AG04449 (cell line): ENCODE results near the gene SLC39A6.
"Not testable (repeated sequence)": the region's sequence is repeated elsewhere in the genome, so short reads cannot be mapped to it uniquely, and the experiment has no call there.

Source experiments
- CTCF ChIA-PET: fragments of 350-600 bp; formaldehyde crosslinking; extraction: SDS; loops from one replicate; lab custom pipeline; 2021; ENCODE audit warnings: antibody characterized with exemption; lab: Yijun Ruan, JAX
- POLR2A ChIA-PET: fragments of 400-600, 350-600 bp; formaldehyde crosslinking; extraction: SDS; loops from one replicate; lab custom pipeline; 2020; ENCODE audit warnings: antibody characterized with exemption, inconsistent platforms; lab: Yijun Ruan, JAX
- DNase-seq: peaks from one replicate; pipeline ENCODE4 v3.0.0-alpha.2; 2010; ENCODE audit warnings: low read depth, low spot score
- H3K4me3 ChIP-seq: 2 replicates; pipeline ENCODE4 v1.5.1; 2011; ENCODE audit warnings: low read depth, mild to moderate bottlenecking, control low read depth, low read length
- TF ChIP-seq, protein P1 (sequence below): IDR thresholded peaks from one replicate; pipeline ENCODE4 v1.5.1; 2011; ENCODE audit warnings: mild to moderate bottlenecking, moderate library complexity, low read length, control low read depth, inconsistent platforms; ENCODE audit not compliant: insufficient read depth; ENCODE audit errors: missing control alignments

Gene SLC39A6

GRCh38 chr18:36086186-36086585, 43.0 kb downstream of the SLC39A6 start:
- POLR2A ChIA-PET, result no interaction called here

GRCh38 chr18:36085195-36085594, 43.9 kb downstream of the SLC39A6 start:
- ChIA-PET POLR2A (no interaction called here), CTCF (interaction anchor here (1.3 to 2.5 kb wide), 3 partner anchors 10 to 67 kb away, joined by 3 to 26 read pairs (median 3); no protein-coding TSS in a partner anchor)
- H3K4me3 ChIP-seq, result no peak overlapping the region
- no peak for DNase-seq
- TF ChIP-seq, protein P1, sequence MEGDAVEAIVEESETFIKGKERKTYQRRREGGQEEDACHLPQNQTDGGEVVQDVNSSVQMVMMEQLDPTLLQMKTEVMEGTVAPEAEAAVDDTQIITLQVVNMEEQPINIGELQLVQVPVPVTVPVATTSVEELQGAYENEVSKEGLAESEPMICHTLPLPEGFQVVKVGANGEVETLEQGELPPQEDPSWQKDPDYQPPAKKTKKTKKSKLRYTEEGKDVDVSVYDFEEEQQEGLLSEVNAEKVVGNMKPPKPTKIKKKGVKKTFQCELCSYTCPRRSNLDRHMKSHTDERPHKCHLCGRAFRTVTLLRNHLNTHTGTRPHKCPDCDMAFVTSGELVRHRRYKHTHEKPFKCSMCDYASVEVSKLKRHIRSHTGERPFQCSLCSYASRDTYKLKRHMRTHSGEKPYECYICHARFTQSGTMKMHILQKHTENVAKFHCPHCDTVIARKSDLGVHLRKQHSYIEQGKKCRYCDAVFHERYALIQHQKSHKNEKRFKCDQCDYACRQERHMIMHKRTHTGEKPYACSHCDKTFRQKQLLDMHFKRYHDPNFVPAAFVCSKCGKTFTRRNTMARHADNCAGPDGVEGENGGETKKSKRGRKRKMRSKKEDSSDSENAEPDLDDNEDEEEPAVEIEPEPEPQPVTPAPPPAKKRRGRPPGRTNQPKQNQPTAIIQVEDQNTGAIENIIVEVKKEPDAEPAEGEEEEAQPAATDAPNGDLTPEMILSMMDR, result no peak

More at GRCh38 chr18:36086186-36086585, 43.0 kb downstream of the SLC39A6 start:
- TF ChIP-seq, protein P1, result no peak
- H3K4me3 ChIP-seq, result no peak overlapping the region
- CTCF ChIA-PET, result interaction anchor here (0.8 to 2.5 kb wide), 3 partner anchors 9 to 68 kb away, joined by 3 to 26 read pairs (median 3); no protein-coding TSS in a partner anchor
- no peak for DNase-seq

DNA sequence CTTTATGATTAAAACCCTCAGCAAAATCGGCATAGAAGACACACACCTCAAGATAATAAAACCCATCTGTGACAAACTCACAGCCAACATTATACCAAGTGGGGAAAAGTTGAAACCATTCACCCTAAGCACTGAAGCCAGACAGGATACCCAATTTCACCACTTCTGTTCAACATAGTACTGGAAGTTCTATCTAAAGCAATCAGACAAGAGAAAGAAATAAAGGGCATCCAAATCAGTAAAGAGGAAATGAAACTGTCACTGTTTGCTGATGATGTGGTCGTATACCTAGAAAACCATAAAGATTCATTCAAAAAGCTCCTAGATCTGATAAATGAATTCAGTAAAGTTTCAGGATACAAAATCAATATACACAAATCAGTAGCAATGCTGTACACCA, 45.4 kb downstream of the SLC39A6 start:
- no peak overlapping the region for H3K4me3 ChIP-seq
- DNase-seq, result no peak
- ChIA-PET POLR2A (no interaction called here), CTCF (interaction anchor here (1.3 kb wide), 1 partner anchor 22 kb away, joined by 3 read pairs; no protein-coding TSS in a partner anchor)
- TF ChIP-seq, protein P1, result no peak

DNA sequence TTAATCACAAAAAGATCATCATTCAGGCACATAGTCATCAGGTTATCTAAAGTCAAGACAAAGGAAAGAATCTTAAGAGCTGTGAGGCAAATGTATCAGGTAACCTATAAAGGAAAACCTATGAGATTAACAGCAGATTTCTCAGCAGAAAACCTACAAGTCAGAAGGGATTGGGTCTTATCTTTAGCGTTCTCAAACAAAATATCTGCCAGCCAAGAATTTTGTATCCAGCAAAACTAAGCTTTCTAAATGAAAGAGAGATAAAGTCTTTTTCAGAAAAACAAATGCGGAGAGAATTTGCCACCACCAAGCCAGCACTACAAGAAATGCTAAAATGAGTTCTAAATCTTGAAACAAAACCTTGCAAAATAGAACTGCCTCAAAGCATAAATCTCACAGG, 48.0 kb downstream of the SLC39A6 start:
- CTCF ChIA-PET, result interaction anchor here (2.5 kb wide), 1 partner anchor 15 kb away, joined by 11 read pairs; no protein-coding TSS in a partner anchor

DNA sequence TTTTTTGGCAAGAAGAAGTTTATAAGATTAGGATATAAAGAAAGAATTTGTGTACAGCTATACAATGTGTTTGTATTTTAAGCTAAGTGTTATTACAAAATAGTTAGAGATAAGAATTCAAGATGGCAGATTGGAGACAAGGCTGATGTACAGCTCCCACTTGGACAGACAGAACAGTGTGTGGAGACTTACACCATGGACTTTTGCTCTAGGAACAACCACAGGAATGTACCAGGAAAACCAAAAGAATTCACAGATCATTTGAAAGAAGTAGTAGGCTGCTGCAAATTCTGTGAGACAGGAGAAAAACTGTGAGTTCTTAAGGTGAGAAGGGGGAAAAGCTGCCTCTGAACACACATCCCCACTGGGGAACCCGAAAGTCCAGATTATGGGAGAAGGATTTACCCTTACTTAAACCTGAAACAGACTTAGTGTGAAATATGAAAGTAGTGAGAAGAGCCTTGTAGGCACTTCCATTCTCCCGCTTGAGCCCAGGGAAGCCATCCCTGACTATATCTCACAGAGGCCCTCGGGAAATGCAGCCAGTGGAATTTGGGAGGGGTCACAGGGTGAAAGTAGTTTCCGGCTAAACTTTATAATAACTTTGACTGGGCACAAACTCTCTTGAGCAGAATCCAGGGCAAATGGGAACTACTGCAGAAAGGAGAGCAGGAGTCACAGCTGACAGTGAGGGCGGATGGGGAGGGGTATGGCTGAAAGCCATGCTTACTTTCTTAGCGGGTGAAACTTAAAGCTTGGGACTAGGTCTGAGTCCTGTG, 50.2 kb downstream of the SLC39A6 start:
- TF ChIP-seq, protein P1, result no peak
- CTCF ChIA-PET, result interaction anchor here (1.5 to 2.5 kb wide), 2 partner anchors 17 to 206 kb away, joined by 4 to 11 read pairs; no protein-coding TSS in a partner anchor
- POLR2A ChIA-PET, result no interaction called here
- DNase-seq, result no peak
- no peak overlapping the region for H3K4me3 ChIP-seq

More for the DNA sequence above, 48.0 kb downstream of the SLC39A6 start:
- H3K4me3 ChIP-seq, POLR2A ChIA-PET, DNase-seq: not testable (repeated sequence)

DNA sequence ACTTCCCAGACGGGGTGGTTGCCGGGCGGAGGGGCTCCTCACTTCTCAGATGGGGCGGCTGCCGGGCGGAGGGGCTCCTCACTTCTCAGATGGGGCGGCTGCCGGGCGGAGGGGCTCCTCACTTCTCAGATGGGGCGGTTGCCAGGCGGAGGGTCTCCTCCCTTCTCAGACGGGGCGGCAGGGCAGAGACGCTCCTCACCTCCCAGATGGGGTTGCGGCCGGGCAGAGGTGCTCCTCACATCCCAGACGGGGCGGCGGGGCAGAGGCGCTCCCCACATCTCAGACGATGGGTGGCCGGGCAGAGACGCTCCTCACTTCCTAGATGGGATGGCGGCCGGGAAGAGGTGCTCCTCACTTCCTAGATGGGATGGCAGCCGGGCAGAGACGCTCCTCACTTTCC, 51.4 kb downstream of the SLC39A6 start:
- POLR2A ChIA-PET, DNase-seq, CTCF ChIA-PET, H3K4me3 ChIP-seq: not testable (repeated sequence)

- ChIA-PET POLR2A (no interaction called here), CTCF (interaction anchor here (0.5 to 1.6 kb wide), 4 partner anchors 18 to 612 kb away, joined by 3 to 5 read pairs (median 3); no protein-coding TSS in a partner anchor)
- no peak overlapping the region for H3K4me3 ChIP-seq
- no peak for DNase-seq
- TF ChIP-seq, protein P1, result no peak
Measured at GRCh38 chr18:36075862-36076587, 53.1 kb downstream of the SLC39A6 start.
